Fibroblast of pulmonary artery (primary cell): ENCODE data around the gene CBLN4.

Source experiments
- DNase-seq: peaks from one replicate; pipeline ENCODE4 v3.0.0-alpha.2; 2010; ENCODE audit warnings: low read depth
- H3K4me3 ChIP-seq: replicated peaks from 2 replicates; pipeline ENCODE4 v1.5.1; 2011; ENCODE audit warnings: low read depth, mild to moderate bottlenecking, control low read depth, low read length, moderate library complexity
- CTCF ChIP-seq: IDR thresholded peaks from 2 replicates; pipeline ENCODE4 v1.5.1; 2011; ENCODE audit warnings: mild to moderate bottlenecking, control low read depth, low read length, inconsistent platforms; ENCODE audit errors: missing control alignments

CBLN4 gene

GRCh38 chr20:55978550-55978949, 26.8 kb downstream of the CBLN4 start:
- no peak for DNase-seq
- no peak overlapping the region for H3K4me3 ChIP-seq
- TF ChIP-seq CTCF = no peak

GRCh38 chr20:55977690-55978459, 27.4 kb downstream of the CBLN4 start:
- H3K4me3 ChIP-seq = no peak overlapping the region
- DNase-seq = no peak
- TF ChIP-seq CTCF = no peak

DNA sequence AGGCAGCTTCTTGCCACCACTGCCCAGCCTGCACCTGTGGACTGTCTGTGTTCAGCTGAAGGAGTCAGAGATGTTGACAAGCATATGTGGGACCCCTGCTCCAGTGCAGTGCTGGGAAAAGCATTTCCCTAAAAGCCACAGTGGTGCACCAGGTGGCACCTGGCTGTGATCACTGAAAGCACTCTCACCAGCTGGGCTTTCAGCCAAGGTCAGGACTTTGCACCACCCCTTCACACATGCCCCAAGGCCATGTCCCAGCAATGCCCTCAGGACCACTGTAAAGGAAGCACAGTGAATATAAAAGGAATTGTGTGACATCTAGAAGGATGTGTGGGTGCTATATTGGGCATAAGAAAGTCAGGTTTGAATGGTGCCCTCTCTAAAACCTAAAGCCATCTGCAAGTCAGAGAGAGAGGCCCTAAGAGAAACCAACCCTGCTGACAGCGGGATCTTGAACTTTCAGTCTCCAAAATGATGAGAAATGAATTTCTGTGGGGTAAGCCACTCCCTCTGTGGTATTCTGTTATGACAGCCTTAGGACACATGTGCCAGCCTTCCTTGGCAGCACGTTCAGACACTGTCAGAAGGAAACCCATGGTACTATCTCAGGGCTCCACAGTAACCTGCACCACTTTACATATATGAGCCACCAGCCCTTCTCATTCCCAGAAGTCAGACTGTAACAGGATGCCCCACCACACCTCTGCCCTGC, 30.7 kb downstream of the CBLN4 start:
- DNase-seq = no peak
- no peak overlapping the region for H3K4me3 ChIP-seq
- TF ChIP-seq CTCF = no peak

DNA sequence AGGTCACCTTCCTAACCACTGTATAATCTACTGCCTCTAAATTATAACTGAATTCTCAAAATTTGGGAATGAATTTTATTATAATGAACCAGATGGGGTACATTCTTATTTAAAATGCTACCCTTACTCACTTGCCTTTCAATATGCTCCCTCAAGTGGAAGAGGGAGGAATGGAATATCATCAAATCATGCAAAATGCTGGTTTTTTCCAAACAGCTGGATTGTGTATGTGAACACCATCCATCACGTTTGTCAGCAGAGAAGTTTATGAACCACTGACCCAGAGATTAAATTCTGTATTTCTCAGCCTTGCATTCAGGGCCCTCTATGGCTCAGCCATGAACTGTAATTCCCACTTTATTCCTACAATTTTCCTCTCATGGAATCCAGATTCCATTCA, 40.5 kb downstream of the CBLN4 start:
- DNase-seq = no peak
- TF ChIP-seq CTCF = no peak
- no peak overlapping the region for H3K4me3 ChIP-seq

- H3K4me3 ChIP-seq = no peak overlapping the region
- DNase-seq = no peak
- TF ChIP-seq CTCF = no peak
These were observed 43.7 kb downstream of the CBLN4 start for GRCh38 chr20:55961376-55962330.

- H3K4me3 ChIP-seq = no peak overlapping the region
- no peak for TF ChIP-seq CTCF
- no peak for DNase-seq
These were observed 52.1 kb downstream of the CBLN4 start for GRCh38 chr20:55953201-55953600.
